Cardiac fibroblast (primary cell): Measurements from ENCODE around the gene NDFIP2.

ENCODE experiments used
- DNase-seq, 2 donors: peaks; one replicate each; pipeline versions ENCODE4 v3.0.0 to v3.0.0-alpha.2; 2010; ENCODE audit warnings: low read depth in 2 of 2
- H3K4me3 ChIP-seq, 2 donors: replicated peaks in 1 of 2; 1 replicate in 1 of 2; 2 replicates in 1 of 2; pipeline ENCODE4 v1.5.1; 2011; ENCODE audit warnings: low read depth in 2 of 2, low read length in 2 of 2, mild to moderate bottlenecking in 2 of 2, moderate library complexity in 1 of 2
- CTCF ChIP-seq: IDR thresholded peaks from one replicate; pipeline ENCODE4 v1.5.1; 2011; ENCODE audit warnings: low read depth, mild to moderate bottlenecking, low read length, inconsistent platforms

Gene NDFIP2

GRCh38 chr13:79468819-79469218 is 12.1 kb upstream of the NDFIP2 start:
- no peak overlapping the region for H3K4me3 ChIP-seq
- no peak for DNase-seq
- no peak for TF ChIP-seq CTCF

GRCh38 chr13:79469608-79470007 is 11.3 kb upstream of the NDFIP2 start:
- H3K4me3 ChIP-seq, result no peak overlapping the region
- DNase-seq, result no peak
- TF ChIP-seq CTCF, result no peak

GRCh38 chr13:79470666-79471065 is 10.3 kb upstream of the NDFIP2 start:
- no peak overlapping the region for H3K4me3 ChIP-seq
- no peak for TF ChIP-seq CTCF
- no peak for DNase-seq

GRCh38 chr13:79475569-79475968 is 5.4 kb upstream of the NDFIP2 start:
- TF ChIP-seq CTCF, result no peak
- no peak overlapping the region for H3K4me3 ChIP-seq
- no peak for DNase-seq

GRCh38 chr13:79477968-79478367 is 3.0 kb upstream of the NDFIP2 start:
- DNase-seq, result peak in 1 of 2 donors; percentile 15
- TF ChIP-seq CTCF, result no peak
- H3K4me3 ChIP-seq, result no peak overlapping the region

GRCh38 chr13:79479882-79480281 is 1.1 kb upstream of the NDFIP2 start:
- H3K4me3 ChIP-seq, result no peak overlapping the region
- TF ChIP-seq CTCF, result no peak
- no peak for DNase-seq

GRCh38 chr13:79481685-79482052 is 714 bp downstream of the NDFIP2 start:
- no peak for TF ChIP-seq CTCF
- peak overlapping the region; percentile 87 to 89 for H3K4me3 ChIP-seq
- DNase-seq, result no peak
